Stimulated activated CD4-positive, alpha-beta T cell treated with anti-CD3 and anti-CD28 coated beads, Interleukin-4, amount 100 ng/mL, for 48 hours (primary cell): ENCODE measurements around the gene AGXT2.
"Not testable (repeated sequence)": the region's sequence is repeated elsewhere in the genome, so short reads cannot be mapped to it uniquely, and the experiment has no call there.

Experiments
- DNase-seq, 2 donors: peaks; one replicate each; pipeline ENCODE4 v3.0.0-alpha.2; 2020; ENCODE audit warnings: low read depth in 2 of 2

Gene AGXT2

DNA sequence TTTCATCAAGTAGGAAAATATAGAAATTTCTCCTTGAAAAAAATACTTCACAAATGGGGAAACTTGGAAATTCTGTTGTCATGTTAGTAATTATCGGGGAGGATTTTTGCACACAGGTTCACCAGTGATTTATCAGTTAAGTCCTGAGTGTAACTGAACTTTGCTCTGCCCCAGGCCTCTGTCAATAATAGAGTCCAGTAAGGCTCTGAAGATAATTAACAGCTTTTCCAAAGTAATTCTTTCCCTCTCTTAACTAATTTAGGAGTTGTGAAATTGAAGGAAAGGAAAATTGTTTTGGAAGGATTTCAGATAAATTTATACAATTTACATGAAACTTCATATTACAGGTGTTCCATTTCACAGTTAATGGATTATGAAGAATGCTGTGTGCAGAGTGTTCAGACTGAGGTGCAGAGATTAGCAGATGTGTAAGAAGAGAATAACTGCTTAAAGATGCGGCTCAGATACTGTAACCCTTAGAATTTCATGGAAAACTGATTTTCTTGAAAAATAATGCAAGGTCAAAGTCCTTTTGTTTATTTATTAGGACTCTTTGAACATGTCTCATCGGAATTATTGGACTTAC, 2.9 kb upstream of the AGXT2 start:
- no peak for DNase-seq

GRCh38 chr5:35048910-35049309, 1.2 kb upstream of the AGXT2 start:
- DNase-seq, result no peak

DNA sequence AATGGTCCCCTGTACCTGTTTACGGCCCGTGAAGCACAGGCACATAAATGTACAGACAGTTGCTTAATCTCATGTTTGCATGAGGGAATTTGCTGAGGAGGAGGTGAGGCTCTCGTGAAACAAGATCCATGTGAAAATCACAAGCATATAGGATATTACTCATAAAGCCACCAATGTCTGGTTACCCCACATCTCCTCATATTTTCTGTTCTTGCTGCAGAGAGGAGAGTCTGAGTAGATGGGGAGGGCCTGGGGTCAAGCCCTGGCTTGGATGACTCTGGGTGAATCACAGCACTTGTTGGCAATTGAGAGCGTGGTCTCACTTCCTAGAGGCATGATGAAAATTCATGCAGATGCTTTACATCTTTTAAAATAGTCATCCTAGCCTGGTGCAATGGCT, 975 bp downstream of the AGXT2 start:
- DNase-seq, result no peak

- DNase-seq, result no peak
These were observed 2.5 kb downstream of the AGXT2 start for GRCh38 chr5:35045280-35045679.

- no peak for DNase-seq
These were observed 3.1 kb downstream of the AGXT2 start for GRCh38 chr5:35044649-35045048.

GRCh38 chr5:35042781-35043180, 5.0 kb downstream of the AGXT2 start:
- DNase-seq, result no peak

DNA sequence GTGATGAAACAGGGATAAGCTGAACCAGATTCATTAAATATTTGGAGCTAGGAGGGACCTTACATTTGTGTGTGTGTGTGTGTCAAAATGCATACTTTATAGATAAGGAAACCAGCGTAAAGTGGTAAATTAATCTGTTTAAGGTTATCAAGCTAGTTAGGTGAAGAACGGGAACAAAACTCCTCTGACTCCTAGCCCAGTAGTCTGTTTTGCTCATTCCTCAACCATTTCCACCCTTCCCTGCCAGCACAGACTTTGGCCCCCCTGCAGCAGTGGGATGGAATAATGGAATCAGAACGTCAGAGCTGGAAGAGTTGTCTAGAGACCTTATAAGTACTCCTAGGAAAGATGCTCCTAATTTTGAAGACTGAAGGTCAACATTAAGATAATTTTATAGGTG, 6.5 kb downstream of the AGXT2 start:
- DNase-seq, result no peak

DNA sequence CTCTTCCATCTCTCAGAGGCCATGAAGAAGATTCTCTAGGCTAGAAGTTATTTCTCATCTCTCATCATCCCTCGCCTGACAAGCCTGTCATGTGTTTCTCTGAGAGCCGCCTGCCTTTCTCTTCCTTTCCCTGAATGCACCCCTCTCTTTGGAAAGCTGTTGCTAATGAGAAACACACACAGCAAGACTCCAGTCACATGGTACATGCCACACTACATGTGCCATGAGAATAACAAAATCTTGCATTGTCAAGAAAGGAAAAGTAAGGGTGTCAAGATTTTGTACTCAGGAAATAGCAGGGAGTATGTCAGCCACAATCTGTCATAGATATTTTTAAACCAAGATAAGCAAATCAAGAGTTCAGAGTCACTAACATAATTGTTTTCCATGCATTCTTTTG, 8.9 kb downstream of the AGXT2 start:
- DNase-seq, result no peak

DNA sequence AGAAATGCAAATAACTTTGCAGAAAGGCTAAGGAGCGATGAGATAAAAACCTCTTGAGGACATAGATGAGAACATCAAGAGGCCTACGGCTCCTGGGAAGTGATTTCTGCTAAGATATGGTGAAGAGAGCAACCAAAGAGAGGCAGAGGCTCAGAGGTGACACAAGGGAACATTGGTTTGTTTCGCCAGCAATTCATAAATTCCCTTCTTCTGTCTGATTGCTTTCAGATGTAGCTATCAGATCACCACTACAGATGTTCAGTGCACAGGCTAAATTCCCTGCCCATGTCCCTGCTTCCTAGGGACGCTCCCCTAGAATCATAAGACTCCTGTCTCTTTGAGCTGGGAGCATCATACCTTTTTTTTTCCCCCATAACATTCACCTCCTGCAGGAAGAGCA, 11.2 kb downstream of the AGXT2 start:
- no peak for DNase-seq

GRCh38 chr5:35035929-35036328, 11.8 kb downstream of the AGXT2 start:
- DNase-seq, result not testable (repeated sequence)

DNA sequence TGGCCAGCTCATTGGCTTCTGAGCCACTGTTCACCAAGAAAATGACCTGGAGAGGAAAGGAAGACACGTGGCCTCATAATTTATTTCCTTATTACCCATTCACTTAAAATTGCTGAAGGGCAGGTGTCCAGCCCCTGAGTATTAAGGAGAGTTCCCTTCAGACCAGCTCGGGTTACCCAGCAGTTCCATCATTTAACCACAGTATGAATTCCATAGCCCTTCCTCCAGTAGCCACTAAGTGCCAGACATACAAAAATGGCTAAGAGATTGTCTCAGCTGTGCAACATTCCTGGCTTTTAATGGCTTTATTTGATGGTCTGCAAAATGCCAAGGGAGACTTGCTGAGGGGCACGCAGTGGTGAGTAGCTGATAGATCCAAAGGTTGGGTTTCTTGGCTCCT, 12.5 kb downstream of the AGXT2 start:
- no peak for DNase-seq

DNA sequence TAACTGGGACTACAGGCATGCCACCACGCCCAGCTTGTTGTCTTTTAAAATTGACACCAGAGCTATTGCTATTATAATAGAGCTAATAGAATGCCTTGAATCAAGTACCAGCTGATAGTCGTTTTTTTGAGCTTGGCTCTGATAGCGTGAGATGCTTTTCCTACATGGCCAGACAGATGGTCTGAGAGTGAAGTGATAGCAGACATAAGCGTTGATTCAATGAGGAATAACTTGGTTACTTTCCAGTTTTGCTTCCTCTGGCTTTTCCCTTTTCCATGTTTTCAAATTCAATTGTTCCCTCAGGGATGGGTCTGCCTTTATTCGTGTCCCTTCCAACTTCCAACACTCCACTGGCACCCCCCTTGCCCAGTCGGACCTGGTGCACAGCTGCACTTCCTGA, 15.4 kb downstream of the AGXT2 start:
- no peak for DNase-seq

DNA sequence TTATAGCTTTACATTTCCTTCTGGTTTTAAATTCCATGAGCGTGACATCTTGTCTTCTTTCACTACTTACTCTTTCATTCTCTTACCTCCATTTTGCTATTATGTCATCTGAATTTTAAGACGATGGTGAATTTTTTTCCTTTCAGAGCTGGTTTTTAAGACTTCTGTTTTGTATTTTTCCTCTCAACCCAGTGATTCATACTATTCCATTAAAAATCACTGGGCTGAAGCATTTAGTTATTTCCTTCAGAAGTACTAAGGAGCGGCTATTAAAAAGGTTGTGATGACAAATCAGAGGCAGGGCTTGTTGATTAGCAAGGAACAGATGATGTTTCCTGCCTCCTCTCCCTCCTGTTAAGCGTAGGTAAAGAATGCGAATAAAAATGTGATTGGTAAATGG, 16.5 kb downstream of the AGXT2 start:
- no peak for DNase-seq

GRCh38 chr5:35030426-35031100, 17.2 kb downstream of the AGXT2 start:
- no peak for DNase-seq

- no peak for DNase-seq
These were observed 18.4 kb downstream of the AGXT2 start for GRCh38 chr5:35029333-35029732.

DNA sequence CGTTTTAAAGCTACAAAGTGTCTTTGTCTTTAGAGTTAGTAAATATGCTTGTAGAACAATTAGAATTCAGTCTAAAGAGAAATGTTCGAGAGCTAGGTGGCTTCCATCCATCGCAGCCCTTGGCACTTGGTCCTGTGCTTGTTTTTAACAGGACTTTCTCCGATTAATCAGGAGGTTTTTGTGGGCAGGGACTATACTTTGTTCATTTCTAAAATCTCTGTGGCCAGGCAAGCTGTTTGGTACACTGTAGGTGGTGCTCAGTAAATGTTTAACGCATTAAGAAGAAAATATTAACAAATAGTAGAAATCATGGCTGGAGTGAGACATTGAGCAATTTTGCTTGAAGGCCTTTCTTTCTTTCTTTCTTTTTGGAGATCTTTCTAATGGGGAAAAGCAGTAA, 20.8 kb downstream of the AGXT2 start:
- no peak for DNase-seq

GRCh38 chr5:35026280-35026840, 21.4 kb downstream of the AGXT2 start:
- no peak for DNase-seq

DNA sequence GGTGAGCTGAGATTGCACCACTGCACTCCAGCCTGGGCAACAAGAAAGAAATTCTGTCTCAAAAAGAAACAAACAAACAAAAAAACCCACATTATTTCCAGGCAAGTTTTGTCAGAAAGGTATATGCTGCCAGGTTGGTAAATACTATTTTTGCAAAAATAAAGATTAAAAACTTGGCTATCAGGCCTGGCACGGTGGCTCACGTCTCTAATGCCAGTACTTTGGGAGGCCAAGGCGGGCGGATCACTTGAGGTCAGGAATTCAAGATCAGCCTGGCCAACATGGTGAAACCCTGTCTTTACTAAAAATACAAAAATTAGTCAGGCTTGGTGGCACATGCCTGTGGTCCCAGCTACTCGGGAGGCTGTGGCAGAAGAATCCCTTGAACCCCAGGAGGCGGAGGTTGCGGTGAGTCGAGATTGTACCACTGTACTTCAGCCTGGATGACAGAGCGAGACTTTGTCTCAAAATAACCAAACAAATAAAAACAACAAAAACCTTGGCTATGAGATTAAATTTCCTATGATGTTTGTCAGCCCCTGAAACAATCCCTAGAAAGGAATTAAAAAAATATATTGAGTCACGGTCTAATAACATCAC, 22.7 kb downstream of the AGXT2 start:
- DNase-seq, result no peak

- no peak for DNase-seq
These were observed 24.2 kb downstream of the AGXT2 start for GRCh38 chr5:35023391-35024178.

DNA sequence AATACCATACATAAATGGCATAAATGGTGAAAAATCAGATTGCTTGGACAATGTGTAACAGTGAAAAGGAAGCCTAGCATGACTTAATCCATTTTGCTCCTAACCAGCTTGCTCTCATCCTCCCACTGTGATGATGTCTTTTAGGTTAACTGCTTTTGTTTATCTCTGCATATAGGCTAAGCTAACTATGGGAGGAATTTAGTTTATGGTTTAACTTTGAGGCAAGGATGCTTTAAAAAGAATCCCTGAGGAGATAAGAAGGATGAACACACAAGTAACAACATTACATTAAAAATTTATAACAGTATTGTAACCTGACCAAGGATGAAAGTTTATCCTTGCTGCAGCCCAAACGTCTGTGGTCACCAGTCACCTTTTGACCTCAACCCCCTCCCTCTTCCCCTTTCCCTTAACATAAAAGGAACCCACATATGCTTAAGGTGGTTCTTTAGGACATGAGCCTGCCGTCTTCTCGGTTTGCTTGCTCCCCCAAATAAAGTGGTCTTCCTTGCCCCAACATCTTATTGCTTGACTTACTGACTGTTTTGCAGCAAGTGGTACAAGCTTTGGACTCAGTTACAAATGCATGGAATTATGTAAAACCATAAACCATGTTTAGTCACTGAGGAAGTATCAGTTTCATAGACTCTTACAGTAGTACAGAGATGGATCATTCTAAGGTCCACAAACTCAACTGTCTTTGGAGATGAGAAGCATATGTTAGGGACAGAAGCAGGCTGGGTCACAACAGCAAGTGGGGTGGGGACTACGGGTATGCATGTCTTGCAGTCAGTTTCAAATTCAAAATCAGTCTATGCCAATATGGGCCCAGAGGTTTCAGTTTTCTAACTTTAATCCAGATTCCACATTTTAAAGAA, 31.3 kb downstream of the AGXT2 start:
- no peak for DNase-seq

DNA sequence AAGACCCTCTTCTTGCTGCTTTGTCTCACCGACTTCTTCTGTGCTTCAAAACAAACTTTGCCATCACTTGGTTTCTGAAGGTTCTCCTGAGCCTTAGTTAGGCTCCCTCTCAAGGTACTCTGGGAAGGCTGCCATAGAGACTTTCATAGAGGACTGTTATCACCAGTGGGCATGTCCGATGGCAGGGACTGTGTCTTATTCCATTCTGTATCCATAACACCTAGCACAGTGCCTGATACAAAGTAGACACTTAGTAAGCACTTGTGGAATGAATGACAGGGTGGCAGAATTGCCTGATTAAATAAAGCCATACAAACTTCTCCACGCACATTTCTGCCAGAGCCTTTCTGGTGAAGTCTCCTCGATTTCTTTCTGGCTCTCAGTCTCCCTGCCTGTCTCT, 32.7 kb downstream of the AGXT2 start:
- no peak for DNase-seq
